K562 (cell line): Measurements from ENCODE around the gene MATN1.

ENCODE experiments used
- E2F4 ChIP-seq: sonication (generic); formaldehyde crosslinking; IDR thresholded peaks from 2 replicates; pipeline ENCODE4 v1.8.0; 2022; ENCODE audit warnings: mild to moderate bottlenecking, low read depth, missing genetic modification reagents
- HNRNPH1 ChIP-seq: fragments of 200-400 bp; formaldehyde crosslinking; optimal IDR thresholded peaks from 2 replicates; pipeline ENCODE3; 2017; ENCODE audit warnings: low read depth, mild to moderate bottlenecking, low read length, moderate library complexity
- KLF6 ChIP-seq: fragments of 250-450 bp; sonication (Bioruptor Pico); IDR thresholded peaks from 2 replicates; pipeline ENCODE4 v1.4.0; 2020; ENCODE audit warnings: mild to moderate bottlenecking, moderate library complexity, borderline replicate concordance
- MAFK ChIP-seq: IDR thresholded peaks from 2 replicates; pipeline ENCODE4 v1.6.1; 2011; ENCODE audit warnings: low read length, improper control_type of control experiment
- MAX ChIP-seq: sonication (generic); formaldehyde crosslinking; IDR thresholded peaks from 2 replicates; pipeline ENCODE4 v1.9.0; 2022; ENCODE audit warnings: mild to moderate bottlenecking, missing genetic modification reagents
- NRF1 ChIP-seq, 2 experiments: fragments of 450-650 bp; IDR thresholded peaks in 1 of 2; conservative IDR thresholded peaks in 1 of 2; 2 replicates each; pipeline ENCODE4 v1.6.1; 2014; ENCODE audit warnings: mild to moderate bottlenecking in 2 of 2
- REST ChIP-seq, 2 experiments: fragments of 450-650 bp; formaldehyde crosslinking in 1 of 2; IDR thresholded peaks; 2 replicates each; pipeline versions ENCODE4 v1.4.0 to v1.6.1; 2014 to 2020; ENCODE audit warnings: mild to moderate bottlenecking in 2 of 2, borderline replicate concordance in 1 of 2, low read depth in 1 of 2
- USF2 ChIP-seq: sonication (generic); formaldehyde crosslinking; IDR thresholded peaks from 2 replicates; pipeline ENCODE4 v1.5.0; 2020; ENCODE audit warnings: missing genetic modification reagents
- ZBTB49 ChIP-seq: sonication (generic); formaldehyde crosslinking; IDR thresholded peaks from 2 replicates; pipeline ENCODE4 v1.8.0; 2022; ENCODE audit warnings: missing genetic modification reagents, mild to moderate bottlenecking, borderline replicate concordance
- ZFX ChIP-seq: sonication (generic); formaldehyde crosslinking; IDR thresholded peaks from 2 replicates; pipeline ENCODE4 v1.8.0; 2022; ENCODE audit warnings: mild to moderate bottlenecking, missing genetic modification reagents, moderate library complexity
- ZNF347 ChIP-seq: fragments of 450-650 bp; formaldehyde crosslinking; IDR thresholded peaks from 2 replicates; pipeline ENCODE4 v1.4.0; 2020; ENCODE audit warnings: low read depth, mild to moderate bottlenecking, moderate library complexity
- ZNF644 ChIP-seq: fragments of 200-800 bp; sonication (Bioruptor generic); IDR thresholded peaks from 2 replicates; pipeline ENCODE4 v1.6.1; 2016; ENCODE audit warnings: low read depth, missing genetic modification characterization, missing compliant biosample characterization
- ZZZ3 ChIP-seq: fragments of 450-650 bp; IDR thresholded peaks from 2 replicates; pipeline ENCODE4 v1.6.1; 2016; ENCODE audit warnings: antibody characterized with exemption, mild to moderate bottlenecking, moderate library complexity

- TF ChIP-seq NRF1 (conservative IDR thresholded peaks at IDR 0.05 in 1 of 2, IDR thresholded peaks at IDR 0.05 in 1 of 2) = no peak; a peak in 1 of 4 replicates
- TF ChIP-seq REST (IDR thresholded peaks at IDR 0.05; ENCODE audit: borderline replicate concordance) = no peak
- peak; percentile 72; the same call in 1 of the 2 replicates for TF ChIP-seq REST (CRISPR knock-in tag; IDR thresholded peaks at IDR 0.05; ENCODE audit: low read depth)
- TF ChIP-seq ZBTB49 (CRISPR knock-in tag) = no peak
- TF ChIP-seq E2F4 (CRISPR knock-in tag) = no peak
- TF ChIP-seq HNRNPH1 = no peak
- TF ChIP-seq MAFK = no peak
- no peak for TF ChIP-seq ZNF347
- TF ChIP-seq ZFX (CRISPR knock-in tag) = no peak
- no peak for TF ChIP-seq USF2 (CRISPR knock-in tag)
- no peak for TF ChIP-seq ZZZ3
- no peak for TF ChIP-seq ZNF644 (tag)
- TF ChIP-seq KLF6 (CRISPR knock-in tag) = no peak
- TF ChIP-seq MAX = peak; percentile 51
Measured at GRCh38 chr1:30731806-30732276, 8.5 kb upstream of the MATN1 start.
